ENCODE measurements around the gene ELK3. TPM values are rescaled to one million over a fixed set of nuclear protein-coding genes. Genes with fewer than 3 reads are reported as not detected.

Gene ELK3
- total RNA-seq, 1 experiment from 2014 or later: 9.4 TPM

DNA sequence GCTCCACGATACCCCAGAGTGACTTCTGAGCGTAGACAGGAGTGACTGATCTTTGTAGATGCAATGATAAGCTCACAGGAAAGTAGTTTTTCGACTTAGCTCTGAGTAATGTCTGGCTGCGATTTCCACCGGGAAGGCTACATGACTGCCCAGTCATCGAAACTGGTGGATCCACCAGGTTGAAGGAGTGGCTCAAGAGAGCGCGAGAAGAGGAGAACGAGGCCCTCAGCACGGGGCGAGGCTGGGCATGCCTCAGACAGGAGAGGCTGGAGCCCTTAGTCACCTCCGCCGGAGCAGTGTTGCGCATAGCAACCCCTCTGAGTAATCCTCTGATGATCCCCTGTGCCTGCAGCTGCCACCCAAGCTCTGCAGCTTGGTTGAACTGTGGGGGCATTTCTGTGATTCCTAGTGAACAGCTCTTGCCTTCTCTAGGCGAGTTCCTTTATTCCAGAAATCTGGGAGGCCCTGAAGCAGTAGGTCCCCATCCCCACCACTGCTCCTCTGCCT lies 25.6 kb downstream of the ELK3 start:
- Histone ChIP-seq H3K79me1 (ENCODE audit: insufficient read depth, low read depth, low read length, poor library complexity, severe bottlenecking) (no peaks in the 10 kb centered on the region), H4K8ac (replicated peaks; ENCODE audit: insufficient read length, low read depth, low read length) (no peak overlapping the region), H2BK20ac (ENCODE audit: low read depth, low read length, poor library complexity, severe bottlenecking) (no peak overlapping the region), H3K4ac (ENCODE audit: low read depth, low read length) (no peak overlapping the region), H3K23ac (ENCODE audit: insufficient read length, low read depth, low read length) (no peak overlapping the region), H2BK15ac (ENCODE audit: low read depth, low read length) (no peak overlapping the region), H4K20me1 (ENCODE audit: control insufficient read depth, insufficient read depth, insufficient read length) (no peaks in the 10 kb centered on the region), H2BK5ac (ENCODE audit: insufficient read length, low read length) (no peak overlapping the region), H3K4me1 (ENCODE audit: insufficient read depth, low read length) (no peaks in the 10 kb centered on the region), H2BK12ac (ENCODE audit: insufficient read length, low read depth, low read length) (no peak overlapping the region), H3T11ph (ENCODE audit: low read length) (no peak overlapping the region), H3K9ac (ENCODE audit: extremely low read depth, insufficient read length, low read length) (no peak overlapping the region), H4K91ac (ENCODE audit: insufficient read length, low read depth, low read length) (no peak overlapping the region), H3K79me2 (ENCODE audit: insufficient read depth, low read length) (no peaks in the 10 kb centered on the region), H3K23me2 (ENCODE audit: insufficient read length, low read depth, low read length, poor library complexity, severe bottlenecking) (no peaks in the 10 kb centered on the region), H3K27ac (ENCODE audit: insufficient read length, low read depth, low read length) (no peak overlapping the region), H3K9me3 (ENCODE audit: control insufficient read depth, low read depth, low read length) (no peaks in the 10 kb centered on the region), H3K14ac (ENCODE audit: insufficient read depth, low read length) (no peak overlapping the region), H3K4me2 (ENCODE audit: insufficient read depth, insufficient read length, low read length) (no peak overlapping the region), H2BK120ac (ENCODE audit: low read depth, low read length, poor library complexity, severe bottlenecking) (no peak overlapping the region), H3K56ac (ENCODE audit: insufficient read length, low read depth, low read length) (no peak overlapping the region), H2AK5ac (ENCODE audit: insufficient read length, low read length) (no peak overlapping the region), H4K5ac (ENCODE audit: insufficient read length, low read depth, low read length) (no peak overlapping the region), H3K27me3 (ENCODE audit: insufficient read depth, low read length) (no peaks in the 10 kb centered on the region), H3K18ac (ENCODE audit: insufficient read length, low read depth, low read length) (peak overlapping the region; percentile 40), H2AFZ (ENCODE audit: low read length) (no peak overlapping the region)
- peak; percentile 77 for DNase-seq
- Mint-ChIP-seq H3K27me3 (ENCODE audit: low read depth) (no peaks in the 10 kb centered on the region), H3K9me3 (no peaks in the 10 kb centered on the region), H3K36me3 (ENCODE audit: insufficient read depth in 1 of 3, low read depth in 3 of 3) (peaks cover 0 to 2% (median 0%) of the 10 kb centered on the region in 3 experiments; a peak in 2 of 7 replicates), H3K27ac (peak overlapping the region in 2 of 3 experiments; percentile 11 to 89; a peak in 4 of 7 replicates), H3K4me1 (peaks cover 40 to 45% of the 10 kb centered on the region in 2 experiments), H3K4me3 (no peak overlapping the region)
- TF ChIP-seq, protein P1, sequence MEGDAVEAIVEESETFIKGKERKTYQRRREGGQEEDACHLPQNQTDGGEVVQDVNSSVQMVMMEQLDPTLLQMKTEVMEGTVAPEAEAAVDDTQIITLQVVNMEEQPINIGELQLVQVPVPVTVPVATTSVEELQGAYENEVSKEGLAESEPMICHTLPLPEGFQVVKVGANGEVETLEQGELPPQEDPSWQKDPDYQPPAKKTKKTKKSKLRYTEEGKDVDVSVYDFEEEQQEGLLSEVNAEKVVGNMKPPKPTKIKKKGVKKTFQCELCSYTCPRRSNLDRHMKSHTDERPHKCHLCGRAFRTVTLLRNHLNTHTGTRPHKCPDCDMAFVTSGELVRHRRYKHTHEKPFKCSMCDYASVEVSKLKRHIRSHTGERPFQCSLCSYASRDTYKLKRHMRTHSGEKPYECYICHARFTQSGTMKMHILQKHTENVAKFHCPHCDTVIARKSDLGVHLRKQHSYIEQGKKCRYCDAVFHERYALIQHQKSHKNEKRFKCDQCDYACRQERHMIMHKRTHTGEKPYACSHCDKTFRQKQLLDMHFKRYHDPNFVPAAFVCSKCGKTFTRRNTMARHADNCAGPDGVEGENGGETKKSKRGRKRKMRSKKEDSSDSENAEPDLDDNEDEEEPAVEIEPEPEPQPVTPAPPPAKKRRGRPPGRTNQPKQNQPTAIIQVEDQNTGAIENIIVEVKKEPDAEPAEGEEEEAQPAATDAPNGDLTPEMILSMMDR (conservative IDR thresholded peaks at IDR 0.05): no peak
- WGBS (ENCODE audit: extremely low coverage, insufficient read length, low lambda C conversion rate): no CpG with 5 or more reads among the region's 15 CpGs

Measured in H9 (cell line).